NT2/D1 (cell line): ENCODE measurements around the gene REPS2.

Source experiments
- SUZ12 ChIP-seq: IDR thresholded peaks from 2 replicates; pipeline ENCODE4 v1.6.1; 2011; ENCODE audit not compliant: insufficient read length, insufficient read depth; ENCODE audit errors: extremely low read depth
- YY1 ChIP-seq: IDR thresholded peaks from 2 replicates; pipeline ENCODE4 v1.6.1; 2011; ENCODE audit not compliant: insufficient read length, insufficient read depth

DNA sequence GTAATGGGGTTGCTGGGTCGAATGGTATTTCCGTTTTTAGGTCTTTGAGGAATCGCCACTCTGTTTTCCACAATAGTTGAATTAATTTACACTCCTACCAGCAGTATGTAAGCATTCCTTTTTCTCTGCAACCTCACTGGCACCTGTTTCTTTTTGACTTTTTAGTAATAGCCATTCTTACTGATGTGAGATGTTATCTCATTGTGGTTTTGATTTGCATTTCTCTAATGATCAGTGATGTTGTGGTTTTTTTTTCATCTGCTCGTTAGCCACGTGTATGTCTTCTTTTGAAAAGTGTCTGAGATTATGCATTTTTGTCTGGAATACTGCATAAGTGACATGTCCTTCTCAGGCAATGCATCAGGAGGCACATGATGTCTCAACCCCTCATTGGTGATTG lies 28.8 kb downstream of the REPS2 start:
- no peak for TF ChIP-seq YY1
- no peak for TF ChIP-seq SUZ12
